Stimulated activated CD4-positive, alpha-beta T cell treated with anti-CD3 and anti-CD28 coated beads, Interleukin-12 subunit alpha, Interleukin-12 subunit beta, amount 100 ng/mL, for 4 hours (primary cell): Measurements from ENCODE around the gene ZNF394.
"Not testable (repeated sequence)": the region's sequence is repeated elsewhere in the genome, so short reads cannot be mapped to it uniquely, and the experiment has no call there.

Source experiments
- DNase-seq: peaks from one replicate; pipeline ENCODE4 v3.0.0-alpha.2; 2020

The ZNF394 gene

DNA sequence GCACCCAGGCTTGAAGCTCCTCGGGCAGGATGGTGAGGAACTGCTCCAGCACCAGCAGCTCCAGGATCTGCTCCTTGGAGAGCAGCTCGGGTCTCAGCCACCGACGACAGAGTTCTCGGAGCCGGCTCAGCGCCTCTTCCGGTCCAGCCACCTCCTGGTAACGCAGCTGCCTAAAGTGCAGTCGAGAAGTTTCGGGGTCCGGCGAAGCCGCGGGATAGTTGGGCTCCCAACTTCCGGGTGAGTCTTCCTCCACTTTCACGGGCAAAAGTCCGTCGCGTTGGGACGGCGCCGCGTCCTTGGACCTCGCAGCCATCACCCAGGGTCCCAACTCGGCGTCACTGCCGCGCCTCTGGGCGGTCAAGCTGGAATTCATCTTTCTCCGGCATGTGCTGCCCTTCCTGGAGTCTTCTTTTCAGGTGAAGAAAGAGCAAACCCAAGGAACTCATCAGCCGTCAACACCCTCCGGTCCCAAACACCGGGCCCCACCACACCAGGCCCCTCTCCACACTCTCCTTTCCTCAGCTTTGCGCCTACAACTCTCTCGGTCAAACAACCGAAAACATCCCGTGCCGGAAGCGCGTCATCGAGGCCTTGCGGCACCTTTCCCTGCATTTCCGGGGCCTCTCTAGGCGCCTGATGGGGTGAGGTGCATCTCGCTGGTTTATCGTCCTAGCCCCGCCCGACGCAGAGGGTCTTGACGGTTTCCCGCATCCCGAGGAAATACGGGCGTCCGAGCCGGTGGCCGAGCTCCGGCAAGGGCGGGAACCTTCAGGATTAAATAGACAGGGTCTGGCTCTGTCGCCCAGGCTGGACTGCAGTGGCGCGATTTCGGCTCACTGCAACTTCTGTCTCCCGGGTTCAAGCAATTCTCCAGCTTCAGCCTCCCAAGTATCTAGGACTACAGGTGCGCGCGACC, at the start of gene ZNF394:
Gene ZNF394 (minus strand): TSS at position 561 of the 916 bp plus-strand sequence. CDS start 188 bp downstream, at position 373.
- peak; percentile 86 for DNase-seq

DNA sequence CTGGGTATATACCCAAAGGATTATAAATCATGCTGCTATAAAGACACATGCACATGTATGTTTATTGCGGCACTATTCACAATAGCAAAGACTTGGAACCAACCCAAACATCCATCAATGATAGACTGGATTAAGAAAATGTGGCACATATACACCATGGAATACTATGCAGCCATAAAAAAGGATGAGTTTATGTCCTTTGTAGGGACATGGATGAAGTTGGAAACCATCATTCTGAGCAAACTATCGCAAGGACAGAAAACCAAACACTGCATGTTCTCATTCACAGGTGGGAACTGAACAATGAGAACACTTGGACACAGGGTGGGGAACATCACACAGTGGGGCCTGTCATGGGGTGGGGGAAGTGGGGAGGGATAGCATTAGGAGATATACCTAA, 49.5 kb upstream of the ZNF394 start:
- DNase-seq = not testable (repeated sequence)

- not testable (repeated sequence) for DNase-seq
These were observed 45.2 kb upstream of the ZNF394 start for GRCh38 chr7:99545308-99545707.

GRCh38 chr7:99543916-99544315, 43.8 kb upstream of the ZNF394 start:
- no peak for DNase-seq

DNA sequence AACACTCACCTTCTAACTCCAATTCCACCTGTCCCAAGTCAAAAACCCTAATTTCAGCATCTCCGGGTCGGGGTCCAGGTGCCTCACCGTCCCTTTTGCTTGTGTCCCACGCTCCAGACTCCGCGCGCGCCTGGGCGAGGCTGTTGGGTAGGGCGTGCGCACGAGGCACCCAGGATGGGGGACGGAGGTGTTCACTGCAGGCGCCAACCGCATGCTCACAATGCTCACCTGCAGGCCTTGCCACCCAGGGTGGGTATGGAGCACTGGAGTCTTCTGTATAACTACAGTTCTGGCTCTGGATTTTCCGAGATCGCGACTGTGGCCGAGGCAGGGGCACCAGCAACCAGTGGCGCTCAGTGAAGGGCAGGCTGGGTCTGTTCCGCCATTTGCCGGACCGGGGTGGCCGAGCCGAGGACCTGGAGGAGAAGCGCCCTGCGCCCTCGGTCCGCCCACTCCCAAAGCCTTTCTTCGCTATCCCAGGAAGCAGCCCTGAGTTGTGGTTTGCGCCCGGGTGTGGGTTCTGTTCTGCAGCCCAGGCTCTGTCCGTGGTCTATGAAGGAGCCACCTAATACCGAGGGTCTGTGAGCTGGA, 43.1 kb upstream of the ZNF394 start:
- no peak for DNase-seq

DNA sequence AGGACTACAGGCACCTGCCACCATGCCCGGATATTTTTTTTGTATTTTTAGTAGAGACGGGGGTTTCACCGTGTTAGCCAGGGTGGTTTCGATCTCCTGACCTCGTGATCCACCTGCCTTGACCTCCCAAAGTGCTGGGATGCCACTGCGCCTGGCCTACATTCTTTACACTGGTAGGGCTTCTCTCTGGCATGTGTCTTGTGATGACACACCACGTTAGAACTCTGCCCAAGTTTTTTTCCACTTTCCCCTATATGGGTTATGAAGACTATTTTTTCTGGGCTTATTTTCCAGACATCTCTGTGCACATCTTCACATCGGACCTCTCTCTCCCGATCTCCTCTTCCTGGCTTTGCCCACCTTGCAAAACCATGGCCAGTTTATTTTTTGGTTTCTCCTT, 41.1 kb upstream of the ZNF394 start:
- DNase-seq = no peak

DNA sequence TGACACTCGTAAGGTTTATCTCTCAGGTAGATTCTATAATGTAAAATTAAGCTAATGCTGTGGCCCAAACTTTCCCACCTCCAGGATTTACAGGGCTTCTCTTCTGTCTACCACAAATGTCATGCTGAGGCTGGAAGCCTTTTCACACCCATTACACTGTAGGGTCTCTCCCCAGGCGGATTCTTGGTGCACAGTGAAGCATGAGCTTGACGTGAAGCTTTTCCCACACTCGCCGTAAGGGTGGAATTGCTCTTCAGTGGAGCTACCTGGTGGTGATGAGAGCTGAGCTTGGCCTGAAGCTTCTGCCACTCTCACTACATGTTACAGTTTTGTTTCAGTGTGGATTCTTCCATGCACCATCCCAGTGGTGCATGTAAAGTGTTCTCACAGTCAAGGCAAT, 40.5 kb upstream of the ZNF394 start:
- DNase-seq = no peak

GRCh38 chr7:99539213-99539811, 39.2 kb upstream of the ZNF394 start:
- DNase-seq = no peak

DNA sequence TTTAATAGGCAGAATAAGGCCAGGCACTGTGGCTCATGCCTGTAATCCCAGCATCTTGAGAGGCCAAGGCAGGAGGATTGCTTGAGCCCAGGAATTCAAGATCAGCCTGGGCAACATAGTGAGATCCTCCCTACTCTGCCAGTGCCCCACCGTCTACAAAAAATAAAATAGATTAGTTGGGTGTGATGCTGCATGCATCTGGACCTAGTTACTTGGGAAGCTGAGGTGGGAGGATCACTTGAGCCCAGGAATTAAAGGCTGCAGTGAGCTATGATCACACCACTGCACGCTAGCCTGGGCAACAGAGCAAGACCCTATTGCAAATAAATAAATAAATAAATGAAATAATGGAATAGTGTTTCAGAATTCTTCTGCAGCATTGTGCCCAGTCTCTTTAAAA, 35.6 kb upstream of the ZNF394 start:
- no peak for DNase-seq

- DNase-seq = no peak
These were observed 31.3 kb upstream of the ZNF394 start for GRCh38 chr7:99531354-99531765.

DNA sequence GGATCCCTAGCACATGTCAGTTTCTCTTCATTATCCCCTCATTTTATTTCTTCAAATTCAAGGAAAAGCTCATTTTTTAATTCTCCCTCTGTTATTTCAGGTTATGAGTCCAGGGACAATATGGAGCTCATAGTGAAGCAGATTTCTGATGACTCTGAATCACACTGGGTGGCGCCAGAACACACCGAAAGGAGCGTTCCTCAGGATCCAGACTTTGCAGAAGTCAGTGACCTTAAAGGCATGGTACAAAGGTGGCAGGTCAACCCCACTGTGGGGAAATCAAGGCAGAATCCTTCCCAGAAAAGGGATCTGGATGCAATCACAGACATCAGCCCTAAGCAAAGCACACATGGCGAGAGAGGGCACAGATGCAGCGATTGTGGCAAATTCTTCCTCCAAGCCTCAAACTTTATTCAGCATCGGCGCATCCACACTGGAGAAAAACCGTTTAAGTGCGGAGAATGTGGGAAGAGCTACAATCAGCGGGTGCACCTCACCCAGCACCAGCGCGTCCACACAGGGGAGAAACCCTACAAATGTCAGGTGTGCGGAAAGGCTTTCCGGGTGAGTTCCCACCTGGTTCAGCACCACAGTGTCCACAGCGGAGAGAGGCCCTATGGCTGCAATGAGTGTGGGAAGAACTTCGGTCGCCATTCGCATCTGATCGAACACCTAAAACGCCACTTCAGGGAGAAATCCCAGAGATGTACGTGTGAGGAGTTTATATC, 25.8 kb upstream of the ZNF394 start:
- peak; percentile 11 for DNase-seq

DNA sequence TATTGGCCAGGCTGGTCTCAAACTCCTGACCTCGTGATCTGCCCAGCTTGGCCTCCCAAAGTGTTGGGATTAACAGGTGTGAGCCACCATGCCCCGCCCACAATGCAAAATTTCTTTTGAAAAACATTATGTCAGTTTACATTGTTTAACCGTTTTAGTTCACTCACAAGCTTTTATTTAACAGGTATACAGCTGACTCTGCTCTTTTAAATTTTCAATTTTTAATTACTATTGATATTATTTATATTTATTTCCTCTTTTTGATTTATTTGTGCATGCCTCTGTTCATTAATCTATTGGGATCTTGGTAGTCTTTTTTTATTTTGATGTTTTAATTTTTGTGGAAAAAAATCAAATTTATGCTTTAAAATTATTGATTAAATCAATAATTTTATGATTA, 21.3 kb upstream of the ZNF394 start:
- no peak for DNase-seq

DNA sequence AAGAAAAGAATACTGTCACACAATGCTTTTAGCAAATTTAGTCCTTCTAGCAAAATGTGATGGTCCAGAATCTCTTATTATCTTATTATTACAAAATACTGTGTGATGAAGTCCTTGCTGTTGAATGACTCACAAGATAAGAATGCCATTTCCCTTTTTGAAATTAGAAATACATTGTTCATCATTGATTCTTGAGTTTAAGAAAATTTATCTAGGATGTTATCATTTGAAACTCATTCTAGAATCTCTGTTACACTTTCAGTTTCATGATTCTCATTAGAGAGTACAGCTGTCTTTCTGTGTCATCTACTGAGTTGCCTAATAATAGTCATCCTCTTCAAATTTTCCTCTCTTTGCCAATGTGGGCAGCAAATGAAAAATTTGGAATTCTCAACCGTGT, 14.0 kb upstream of the ZNF394 start:
- DNase-seq = no peak

GRCh38 chr7:99505324-99505662, 5.2 kb upstream of the ZNF394 start:
- DNase-seq = no peak

GRCh38 chr7:99504603-99505323, 4.7 kb upstream of the ZNF394 start, which contains the start of gene ZKSCAN5:
TSS of gene ZKSCAN5 (plus strand) at chr7:99504662. CDS start at chr7:99506045, 1,383 bp downstream.
- DNase-seq = peak; percentile 96

DNA sequence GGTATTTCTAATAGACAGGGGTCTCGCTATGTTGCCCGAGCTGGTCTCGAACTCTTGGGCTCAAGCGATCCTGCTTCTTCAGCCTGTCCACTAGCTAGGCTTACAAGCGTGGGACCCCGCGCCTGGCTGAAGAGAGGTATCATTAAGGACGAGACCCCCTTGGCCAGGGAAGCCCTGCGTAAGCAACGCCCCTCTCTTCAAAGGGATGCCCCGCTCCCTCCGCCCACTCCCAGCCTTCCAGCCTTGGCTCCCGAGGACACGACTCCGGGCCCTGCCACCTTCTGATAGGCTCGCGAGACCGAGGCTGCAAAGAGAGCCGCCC, 4.2 kb upstream of the ZNF394 start:
- DNase-seq = no peak

GRCh38 chr7:99501236-99501635, 1.2 kb upstream of the ZNF394 start:
- DNase-seq = not testable (repeated sequence)

DNA sequence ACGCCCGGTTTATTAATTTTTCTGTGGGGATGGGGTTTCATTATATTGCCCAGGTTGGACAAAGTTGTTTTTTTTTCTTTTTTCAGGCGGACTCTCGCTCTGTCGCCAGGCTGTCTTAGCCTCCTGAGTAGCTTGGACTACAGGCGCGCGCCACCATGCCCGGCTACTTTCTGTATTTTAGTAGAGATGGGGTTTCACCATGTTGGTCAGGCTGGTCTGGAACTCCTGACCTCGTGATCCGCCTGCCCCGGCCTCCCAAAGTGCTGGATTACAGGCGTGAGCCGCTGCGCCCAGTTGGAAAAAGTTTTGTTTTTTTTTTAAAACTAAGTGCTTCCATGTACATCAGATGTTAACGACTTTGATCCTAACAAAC, 542 bp upstream of the ZNF394 start:
- no peak for DNase-seq

- DNase-seq = no peak
These were observed 735 bp downstream of the ZNF394 start for GRCh38 chr7:99499371-99499720.

DNA sequence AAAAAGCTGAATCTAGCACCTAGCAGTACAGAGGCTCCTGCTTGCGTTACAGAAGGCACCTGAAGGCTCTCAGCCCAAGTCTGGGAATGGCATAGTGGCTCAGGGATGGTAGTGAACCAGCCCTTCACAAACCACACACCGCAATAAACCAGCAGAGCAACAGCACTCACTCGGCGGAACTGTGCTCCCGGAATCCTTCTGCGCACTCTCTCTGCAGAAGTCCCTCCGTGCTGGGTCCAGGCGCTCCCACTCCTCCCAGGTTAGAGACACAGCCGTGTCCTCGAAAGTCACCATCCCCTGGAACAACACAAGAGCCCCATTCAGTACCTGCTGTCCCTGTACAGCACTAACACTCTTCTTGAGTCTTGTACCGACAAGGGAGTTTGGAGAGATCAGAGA, 1.5 kb downstream of the ZNF394 start:
- DNase-seq = no peak

- no peak for DNase-seq
These were observed 2.1 kb downstream of the ZNF394 start for GRCh38 chr7:99497766-99498545.

DNA sequence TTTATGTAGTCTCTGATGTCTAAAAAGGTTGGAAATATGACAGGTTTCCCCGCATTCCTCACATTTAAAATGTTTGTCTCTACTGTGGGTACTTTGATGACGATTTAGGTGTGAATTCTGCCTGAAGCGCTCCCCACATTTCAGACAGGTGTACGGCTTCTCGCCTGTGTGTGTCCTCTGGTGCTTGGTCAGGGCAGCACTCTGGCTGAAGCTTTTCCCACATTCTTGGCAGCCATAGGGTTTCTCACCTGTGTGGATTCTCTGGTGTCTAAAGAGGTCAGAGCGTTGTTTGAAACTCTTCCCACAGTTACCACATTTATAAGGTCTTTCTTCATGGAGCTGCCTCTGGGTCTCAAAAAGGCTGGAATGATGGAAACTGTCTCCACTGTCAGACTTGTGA, 6.3 kb downstream of the ZNF394 start:
- no peak for DNase-seq
